Heart right ventricle (tissue), 16 donors: ENCODE data around the gene CKAP2L. TPM values are rescaled to one million over a fixed set of nuclear protein-coding genes. Genes with fewer than 3 reads are reported as not detected.

ENCODE experiments used
- ATAC-seq, 8 donors: fragments of 200-7000 bp; cut with Tn5 transposase; one replicate each; pipeline ENCODE4 v1.9.1; 2020; ENCODE audit warnings: mild to moderate bottlenecking in 8 of 8, moderate library complexity in 8 of 8, moderate number of reproducible peaks in 1 of 8
- DNase-seq, 2 donors: peaks; one replicate each; pipeline ENCODE4 v3.0.0-alpha.2; 2020
- H3K27ac ChIP-seq, 10 donors: fragments of 200-600 bp; sonication (generic) in 2 of 10; one replicate each; pipeline versions ENCODE4 v1.5.0 to v1.8.0; 2020 to 2022; ENCODE audit warnings: mild to moderate bottlenecking in 3 of 10
- H3K27me3 ChIP-seq, 7 donors: fragments of 200-600 bp; one replicate each; pipeline ENCODE4 v1.8.0; 2021 to 2022; ENCODE audit warnings: mild to moderate bottlenecking in 2 of 7
- H3K36me3 ChIP-seq, 9 donors: fragments of 200-600 bp; sonication (generic) in 1 of 9; one replicate each; pipeline versions ENCODE4 v1.5.0 to v1.8.0; 2020 to 2022; ENCODE audit warnings: mild to moderate bottlenecking in 2 of 9
- H3K4me1 ChIP-seq, 9 donors: fragments of 200-600 bp; sonication (generic) in 1 of 9; one replicate each; pipeline versions ENCODE4 v1.5.0 to v1.8.0; 2020 to 2022; ENCODE audit warnings: mild to moderate bottlenecking in 4 of 9
- H3K4me3 ChIP-seq, 10 donors: fragments of 200-600 bp; sonication (generic) in 2 of 10; one replicate each; pipeline versions ENCODE4 v1.5.0 to v1.8.0; 2020 to 2022; ENCODE audit warnings: mild to moderate bottlenecking in 7 of 10, moderate library complexity in 2 of 10
- H3K9me3 ChIP-seq, 11 donors: fragments of 200-600 bp in 10 of 11; sonication (generic) in 2 of 11; one replicate each; pipeline versions ENCODE4 v1.5.0 to v1.8.0; 2013 to 2022; ENCODE audit warnings: mild to moderate bottlenecking in 2 of 11, control low read depth in 1 of 11, moderate library complexity in 1 of 11
- WGBS, 2 donors: extraction: QIAGEN DNeasy Blood & Tissue Kit; methylation state at CpG; one replicate each; pipeline ENCODE4 v1.1.7; 2013; ENCODE audit warnings: inconsistent platforms in 1 of 2; 5-methylcytosine and 5-hydroxymethylcytosine counted together
- intact Hi-C, 10 donors: fragments of 100-400 bp; cut with DNase I; formaldehyde crosslinking; loops; one replicate each; pipeline versions ENCODE4 v1.11.1 to v1.14.2; 2022
- polyA plus RNA-seq, 2 donors: library from polyadenylated mRNA; stranded (reverse); fragments of 200-250 nt; gene quantifications; one replicate each; pipeline ENCODE4 v1.2.3, GENCODE V29; 2013
- total RNA-seq, 10 donors: library from RNA; stranded (reverse); fragmentation: NEBNext Ultra II Directional in 3 of 10; extraction: Animal tissue kit (Norgen Biotek cat#: 25700) in 3 of 10; gene quantifications; one replicate each; pipeline versions ENCODE4 v1.2.1 to v1.2.4, GENCODE V29; 2021 to 2023
- TF ChIP-seq, protein P1 (sequence below), 9 donors: fragments of 200-600 bp; sonication (generic) in 2 of 9; IDR thresholded peaks; one replicate each; pipeline versions ENCODE4 v1.5.0 to v1.8.0; 2021 to 2022; ENCODE audit warnings: antibody characterized with exemption in 9 of 9, mild to moderate bottlenecking in 5 of 9, moderate library complexity in 1 of 9
- donor health status: Arrhythmogenic right ventricular cardiomyopathy.
- donor health status: ischemic (EF 13 %, LVEDD 7.1; RV severe dilation, severe dysfunction).
- donor health status: healthy with polysubstance abuse.
- donor health status: DM: no; HTN: yes; CAD: no.
- donor health status: DM: no; HTN: no; CAD: no.
- donor health status: ischemic (EF 25% LVEDD 6.9; RV normal size, moderate dysfunction).
- donor health status: ischemic (EF 25% LVEDD 5.7; RV mildly dilated, moderate dysfunction).
- donor health status: healthy.
- donor health status: DM: yes; HTN: yes; CAD: no.
- donor health status: Ischemic cardiomyopathy.
- donor health status: ischemic (EF 35%, LVEDD 5.7; RV mildly dilated, moderate dysfunction).
- donor health status: nonischemic (EF 11% LVEDD 7.7; RV severe dilation, severe dysfunction).
- donor health status: DM: yes; HTN: yes; CAD: no.
- donor health status: PGD.
- donor health status: ischemic (EF 29% LVEDD 5.4; RV normal size, mild dysfunction).
- donor health status: nonischemic (EF 23%, LVEDD 6.1; RV moderate dilation, normal function).

CKAP2L gene
- total and polyA plus RNA-seq, 12 donors = 0.03 to 1.8 (median 0.44) TPM; not detected in 5

GRCh38 chr2:112688086-112688880 is 76.1 kb downstream of the CKAP2L start:
- TF ChIP-seq, protein P1, sequence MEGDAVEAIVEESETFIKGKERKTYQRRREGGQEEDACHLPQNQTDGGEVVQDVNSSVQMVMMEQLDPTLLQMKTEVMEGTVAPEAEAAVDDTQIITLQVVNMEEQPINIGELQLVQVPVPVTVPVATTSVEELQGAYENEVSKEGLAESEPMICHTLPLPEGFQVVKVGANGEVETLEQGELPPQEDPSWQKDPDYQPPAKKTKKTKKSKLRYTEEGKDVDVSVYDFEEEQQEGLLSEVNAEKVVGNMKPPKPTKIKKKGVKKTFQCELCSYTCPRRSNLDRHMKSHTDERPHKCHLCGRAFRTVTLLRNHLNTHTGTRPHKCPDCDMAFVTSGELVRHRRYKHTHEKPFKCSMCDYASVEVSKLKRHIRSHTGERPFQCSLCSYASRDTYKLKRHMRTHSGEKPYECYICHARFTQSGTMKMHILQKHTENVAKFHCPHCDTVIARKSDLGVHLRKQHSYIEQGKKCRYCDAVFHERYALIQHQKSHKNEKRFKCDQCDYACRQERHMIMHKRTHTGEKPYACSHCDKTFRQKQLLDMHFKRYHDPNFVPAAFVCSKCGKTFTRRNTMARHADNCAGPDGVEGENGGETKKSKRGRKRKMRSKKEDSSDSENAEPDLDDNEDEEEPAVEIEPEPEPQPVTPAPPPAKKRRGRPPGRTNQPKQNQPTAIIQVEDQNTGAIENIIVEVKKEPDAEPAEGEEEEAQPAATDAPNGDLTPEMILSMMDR (IDR thresholded peaks at IDR 0.05) = no peak
- intact Hi-C loops = loop anchor here in 2 of 10 donors (5.0 to 10.0 kb wide), 2 partner anchors 41 to 63 kb away; partner anchors contain the start of gene SLC20A1 (in 1 of the 2)
- 91 to 93% methylated on average over 14 of the region's 14 CpGs for WGBS, 2 donors
- no peaks in the 10 kb centered on the region for H3K9me3 ChIP-seq
- DNase-seq = no peak
- H3K4me3 ChIP-seq = no peak overlapping the region
- no peak for ATAC-seq
- H3K27ac ChIP-seq = no peak overlapping the region
- no peaks in the 10 kb centered on the region for H3K27me3 ChIP-seq
- H3K4me1 ChIP-seq = peaks cover 0 to 51% (median 0%) of the 10 kb centered on the region in 9 donors
- H3K36me3 ChIP-seq = no peaks in the 10 kb centered on the region

DNA sequence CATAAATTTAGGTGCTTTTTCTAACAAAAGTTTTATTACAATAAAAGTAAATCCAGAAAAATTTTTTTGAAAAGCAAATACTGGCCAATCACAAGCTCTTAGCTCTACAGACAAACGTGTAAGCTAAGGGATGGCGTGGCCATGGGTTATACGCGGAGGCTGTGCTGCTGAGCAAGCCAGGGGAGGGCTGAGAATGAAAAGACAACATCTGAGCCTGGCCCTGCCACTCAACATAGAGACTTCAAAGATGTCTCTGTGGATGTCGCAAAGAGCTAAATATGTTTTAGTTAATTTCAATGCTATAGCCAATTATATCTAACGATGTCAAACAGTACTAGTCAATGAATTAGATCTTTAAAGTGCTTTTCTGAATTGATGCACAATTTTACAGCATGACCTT is 76.9 kb downstream of the CKAP2L start:
- Histone ChIP-seq H3K27ac (no peak overlapping the region), H3K4me1 (peaks cover 0 to 51% (median 0%) of the 10 kb centered on the region in 9 donors), H3K36me3 (no peaks in the 10 kb centered on the region), H3K27me3 (no peaks in the 10 kb centered on the region), H3K9me3 (no peaks in the 10 kb centered on the region), H3K4me3 (no peak overlapping the region)
- ATAC-seq = no peak
- 86 to 88% methylated on average over 6 of the region's 6 CpGs for WGBS, 2 donors
- no peak for DNase-seq
- TF ChIP-seq, protein P1 (IDR thresholded peaks at IDR 0.05) = no peak
- intact Hi-C loops = loop anchor here in 2 of 10 donors (5.0 to 10.0 kb wide), 2 partner anchors 40 to 63 kb away; partner anchors contain the start of gene SLC20A1 (in 1 of the 2)

Other genes with a start within 250 kb of the CKAP2L start
- gene POLR1B, start 222.1 kb downstream of the CKAP2L start, total RNA-seq = 10 to 100 TPM in 7 of 10 donors, 1 to 10 TPM in 3; 6.4 to 15.3 (median 11.0) TPM
- gene POLR1B, start 222.1 kb downstream of the CKAP2L start, polyA plus RNA-seq = 1 to 10 TPM; 3.5 to 4.2 TPM
- gene CHCHD5, start 180.0 kb downstream of the CKAP2L start, total RNA-seq = 10 to 100 TPM; 20.8 to 30.3 (median 25.0) TPM
- 10 to 100 TPM; 15.0 to 36.2 TPM for gene CHCHD5, start 180.0 kb downstream of the CKAP2L start, polyA plus RNA-seq
- 10 to 100 TPM; 10.8 to 21.3 (median 13.2) TPM for gene SLC20A1, start 118.7 kb downstream of the CKAP2L start, total RNA-seq
- 10 to 100 TPM in 1 of 2 donors, 1 to 10 TPM in 1; 9.9 to 14.3 TPM for gene SLC20A1, start 118.7 kb downstream of the CKAP2L start, polyA plus RNA-seq
- under 1 TPM in 1 of 10 donors, not detected in 9; 0.35 TPM for gene NT5DC4, start 43.6 kb downstream of the CKAP2L start, total RNA-seq
- gene NT5DC4, start 43.6 kb downstream of the CKAP2L start, polyA plus RNA-seq = not detected
- not detected for gene IL1A, start 19.9 kb upstream of the CKAP2L start, total RNA-seq
- under 1 TPM in 1 of 2 donors, not detected in 1; 0.01 TPM for gene IL1A, start 19.9 kb upstream of the CKAP2L start, polyA plus RNA-seq
- gene IL1B, start 72.2 kb upstream of the CKAP2L start, total RNA-seq = 10 to 100 TPM in 1 of 10 donors, 1 to 10 TPM in 4, under 1 TPM in 4, not detected in 1; 0.14 to 10.3 (median 1.1) TPM
- under 1 TPM; 0.29 to 0.48 TPM for gene IL1B, start 72.2 kb upstream of the CKAP2L start, polyA plus RNA-seq
- gene IL37, start 146.6 kb upstream of the CKAP2L start, total RNA-seq = not detected
- not detected for gene IL37, start 146.6 kb upstream of the CKAP2L start, polyA plus RNA-seq
- not detected for gene IL36G, start 213.4 kb upstream of the CKAP2L start, total RNA-seq
- not detected for gene IL36G, start 213.4 kb upstream of the CKAP2L start, polyA plus RNA-seq
- gene IL36A, start 240.8 kb upstream of the CKAP2L start, total RNA-seq = not detected
- gene IL36A, start 240.8 kb upstream of the CKAP2L start, polyA plus RNA-seq = not detected